ENCODE measurements around the gene HLA-DOA.

HLA-DOA gene

GRCh38 chr6:32977272-32977952 lies 32.0 kb downstream of the HLA-DOA start:
- in situ Hi-C loops (cut with MboI; ENCODE audit: low sequenced_read_pairs, unreplicated experiment), result no loop called here
- DNase-seq (ENCODE audit: low spot score), result no peak
- TF ChIP-seq CTCF (IDR thresholded peaks at IDR 0.05; ENCODE audit: borderline replicate concordance, control extremely low read depth, extremely low read depth, insufficient read depth, missing control alignments), result no peak

GRCh38 chr6:32976334-32977069 lies 32.9 kb downstream of the HLA-DOA start:
- in situ Hi-C loops (cut with MboI; ENCODE audit: low sequenced_read_pairs, unreplicated experiment), result no loop called here
- DNase-seq (ENCODE audit: low spot score), result no peak
- TF ChIP-seq CTCF (IDR thresholded peaks at IDR 0.05; ENCODE audit: borderline replicate concordance, control extremely low read depth, extremely low read depth, insufficient read depth, missing control alignments), result no peak

- no peak for DNase-seq (ENCODE audit: low spot score)
- in situ Hi-C loops (cut with MboI; ENCODE audit: low sequenced_read_pairs, unreplicated experiment), result no loop called here
- TF ChIP-seq CTCF (IDR thresholded peaks at IDR 0.05; ENCODE audit: borderline replicate concordance, control extremely low read depth, extremely low read depth, insufficient read depth, missing control alignments), result no peak
Measured at GRCh38 chr6:32975886-32976285, 33.5 kb downstream of the HLA-DOA start.

GRCh38 chr6:32974541-32975308 lies 34.7 kb downstream of the HLA-DOA start:
- no peak for TF ChIP-seq CTCF (IDR thresholded peaks at IDR 0.05; ENCODE audit: borderline replicate concordance, control extremely low read depth, extremely low read depth, insufficient read depth, missing control alignments)
- DNase-seq (ENCODE audit: low spot score), result no peak
- in situ Hi-C loops (cut with MboI; ENCODE audit: low sequenced_read_pairs, unreplicated experiment), result no loop called here

GRCh38 chr6:32974016-32974333 lies 35.4 kb downstream of the HLA-DOA start:
- no peak for DNase-seq (ENCODE audit: low spot score)
- no peak for TF ChIP-seq CTCF (IDR thresholded peaks at IDR 0.05; ENCODE audit: borderline replicate concordance, control extremely low read depth, extremely low read depth, insufficient read depth, missing control alignments)
- in situ Hi-C loops (cut with MboI; ENCODE audit: low sequenced_read_pairs, unreplicated experiment), result no loop called here

- in situ Hi-C loops (cut with MboI; ENCODE audit: low sequenced_read_pairs, unreplicated experiment), result no loop called here
- no peak for TF ChIP-seq CTCF (IDR thresholded peaks at IDR 0.05; ENCODE audit: borderline replicate concordance, control extremely low read depth, extremely low read depth, insufficient read depth, missing control alignments)
- DNase-seq (ENCODE audit: low spot score), result no peak
Measured at GRCh38 chr6:32973144-32974015, 36.0 kb downstream of the HLA-DOA start.
